ENCODE measurements around the gene OPN3. TPM values are rescaled to one million over a fixed set of nuclear protein-coding genes. Genes with fewer than 3 reads are reported as not detected.

OPN3 gene
- total and polyA plus RNA-seq, 2 donors (not counting 3 experiments of a cell fraction or from before 2014, with no cell fraction given): 16.1 to 23.9 TPM

DNA sequence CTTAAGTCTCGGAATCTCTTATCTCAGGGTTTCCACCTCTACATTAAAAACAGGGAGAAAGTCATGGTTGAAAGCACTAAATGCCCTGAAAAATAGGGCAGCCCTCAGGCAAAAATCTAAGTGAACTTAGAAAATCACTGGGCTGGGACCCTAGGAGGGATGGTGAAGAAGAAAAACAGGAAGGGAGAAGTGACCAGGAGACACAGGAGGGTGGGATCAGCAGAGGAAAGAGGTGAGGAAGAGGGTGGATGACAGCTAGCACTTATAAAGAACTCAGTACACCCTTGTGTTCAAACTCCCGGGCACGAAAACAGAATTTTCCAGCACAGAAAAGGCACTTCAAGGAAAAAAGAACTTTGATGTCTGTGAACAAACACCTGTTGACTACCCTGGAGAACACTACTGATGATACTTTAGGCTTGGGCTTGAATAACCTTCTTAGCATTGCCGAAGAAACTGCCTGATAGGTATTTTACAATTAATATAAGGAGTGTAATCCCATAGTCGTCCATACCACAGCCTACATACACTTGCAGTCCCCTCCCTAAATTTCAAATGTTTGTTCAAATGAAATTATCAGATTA lies 2.0 kb downstream of the OPN3 start:
- TF ChIP-seq JUN (IDR thresholded peaks at IDR 0.05; ENCODE audit: borderline replicate concordance, insufficient read depth, insufficient read length, low read depth) (no peak), MYC (IDR thresholded peaks at IDR 0.05; ENCODE audit: low read depth, low read length) (no peak), EZH2 (IDR thresholded peaks at IDR 0.05; ENCODE audit: borderline replicate concordance, low read depth, low read length, severe bottlenecking) (no peak)
- TF ChIP-seq, protein P1, sequence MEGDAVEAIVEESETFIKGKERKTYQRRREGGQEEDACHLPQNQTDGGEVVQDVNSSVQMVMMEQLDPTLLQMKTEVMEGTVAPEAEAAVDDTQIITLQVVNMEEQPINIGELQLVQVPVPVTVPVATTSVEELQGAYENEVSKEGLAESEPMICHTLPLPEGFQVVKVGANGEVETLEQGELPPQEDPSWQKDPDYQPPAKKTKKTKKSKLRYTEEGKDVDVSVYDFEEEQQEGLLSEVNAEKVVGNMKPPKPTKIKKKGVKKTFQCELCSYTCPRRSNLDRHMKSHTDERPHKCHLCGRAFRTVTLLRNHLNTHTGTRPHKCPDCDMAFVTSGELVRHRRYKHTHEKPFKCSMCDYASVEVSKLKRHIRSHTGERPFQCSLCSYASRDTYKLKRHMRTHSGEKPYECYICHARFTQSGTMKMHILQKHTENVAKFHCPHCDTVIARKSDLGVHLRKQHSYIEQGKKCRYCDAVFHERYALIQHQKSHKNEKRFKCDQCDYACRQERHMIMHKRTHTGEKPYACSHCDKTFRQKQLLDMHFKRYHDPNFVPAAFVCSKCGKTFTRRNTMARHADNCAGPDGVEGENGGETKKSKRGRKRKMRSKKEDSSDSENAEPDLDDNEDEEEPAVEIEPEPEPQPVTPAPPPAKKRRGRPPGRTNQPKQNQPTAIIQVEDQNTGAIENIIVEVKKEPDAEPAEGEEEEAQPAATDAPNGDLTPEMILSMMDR (IDR thresholded peaks at IDR 0.05; ENCODE audit: extremely low read depth in 1 of 2, insufficient read depth in 1 of 2, low read depth in 1 of 2, low read length in 2 of 2): no peak
- no peak for DNase-seq (ENCODE audit: low read depth, low spot score)
- Histone ChIP-seq H3K27me3 (ENCODE audit: control insufficient read depth in 2 of 2, insufficient read depth in 2 of 2, low read length in 2 of 2) (no peaks in the 10 kb centered on the region), H3K9me1 (replicated peaks; ENCODE audit: control insufficient read depth, extremely low read depth, insufficient read depth, low read length) (no peaks in the 10 kb centered on the region), H4K20me1 (replicated peaks; ENCODE audit: control insufficient read depth, extremely low read depth, insufficient read depth, low read length) (peaks cover 4% of the 10 kb centered on the region), H2AFZ (ENCODE audit: low read depth, low read length) (no peak overlapping the region), H3K9me3 (replicated peaks; ENCODE audit: control insufficient read depth, insufficient read depth, low read length) (no peaks in the 10 kb centered on the region), H3K36me3 (ENCODE audit: control insufficient read depth in 2 of 2, extremely low read depth in 1 of 2, insufficient read depth in 2 of 2, low read length in 2 of 2) (peaks cover 2 to 5% of the 10 kb centered on the region in 2 experiments), H3K79me2 (ENCODE audit: control insufficient read depth, insufficient read depth, low read length) (peaks cover 58% of the 10 kb centered on the region), H3K27ac (ENCODE audit: insufficient read depth, low read depth, low read length) (no peak overlapping the region), H3K9ac (replicated peaks; ENCODE audit: extremely low read depth, insufficient read depth, low read length) (no peak overlapping the region), H3K4me2 (ENCODE audit: insufficient read depth, low read length) (peak overlapping the region; percentile 77), H3K4me3 (replicated peaks in 1 of 3; ENCODE audit: insufficient read depth in 1 of 3, low read depth in 1 of 3, low read length in 3 of 3) (peak overlapping the region in 1 of 3 experiments; percentile 90), H3K4me1 (ENCODE audit: control insufficient read depth, extremely low read depth, insufficient read depth, low read length) (peaks cover 33% of the 10 kb centered on the region)
- CTCF ChIA-PET: interaction anchor here (1.2 to 3.1 kb wide), 3 partner anchors 11 to 27 kb away, joined by 8 to 15 read pairs (median 12); no protein-coding TSS in a partner anchor
- intact Hi-C loops (cut with micrococcal nuclease): loop anchor here (10.0 kb wide), 1 partner anchor 283 kb away; the partner anchor contains the start of gene RGS7
- dilution Hi-C loops (cut with MboI; ENCODE audit: extremely low pct_ligation_motif_present, low sequenced_read_pairs): no loop called here
- no TSS peak for BruUV-seq (replicated peaks)
- FAIRE-seq: no peak
- POLR2A ChIA-PET: no interaction called here

DNA sequence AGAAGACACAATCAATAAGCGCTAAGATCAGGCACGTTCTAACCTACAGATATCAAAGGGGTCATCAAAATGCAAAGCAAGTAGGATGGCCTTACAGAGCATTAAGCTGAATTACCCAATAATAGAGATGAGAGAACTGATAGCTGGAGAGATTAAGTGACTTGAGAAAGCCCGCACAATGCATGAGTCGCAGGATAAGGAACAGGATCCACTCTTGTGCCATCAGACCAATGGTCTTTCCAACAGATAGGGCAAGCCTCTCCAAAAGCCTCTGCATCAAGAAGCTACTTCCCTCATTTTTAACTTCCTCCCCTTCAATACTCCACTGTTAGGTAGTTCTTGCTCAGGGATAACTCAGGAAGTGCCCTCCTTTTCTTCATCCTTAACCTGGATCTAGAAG lies 2.6 kb downstream of the OPN3 start:
- H3K27ac ChIP-seq (ENCODE audit: insufficient read depth, low read depth, low read length): no peak overlapping the region
- peaks cover 2 to 5% of the 10 kb centered on the region in 2 experiments for H3K36me3 ChIP-seq (ENCODE audit: control insufficient read depth in 2 of 2, extremely low read depth in 1 of 2, insufficient read depth in 2 of 2, low read length in 2 of 2)
- intact Hi-C loops (cut with micrococcal nuclease): loop anchor here (10.0 kb wide), 1 partner anchor 283 kb away; the partner anchor contains the start of gene RGS7
- peaks cover 58% of the 10 kb centered on the region for H3K79me2 ChIP-seq (ENCODE audit: control insufficient read depth, insufficient read depth, low read length)
- H4K20me1 ChIP-seq (replicated peaks; ENCODE audit: control insufficient read depth, extremely low read depth, insufficient read depth, low read length): peaks cover 4% of the 10 kb centered on the region
- H3K9me3 ChIP-seq (replicated peaks; ENCODE audit: control insufficient read depth, insufficient read depth, low read length): no peaks in the 10 kb centered on the region
- no peak for DNase-seq (ENCODE audit: low read depth, low spot score)
- peak overlapping the region in 1 of 3 experiments; percentile 7 for H3K4me3 ChIP-seq (replicated peaks in 1 of 3; ENCODE audit: insufficient read depth in 1 of 3, low read depth in 1 of 3, low read length in 3 of 3)
- no peaks in the 10 kb centered on the region for H3K9me1 ChIP-seq (replicated peaks; ENCODE audit: control insufficient read depth, extremely low read depth, insufficient read depth, low read length)
- no peak for FAIRE-seq
- no peaks in the 10 kb centered on the region for H3K27me3 ChIP-seq (ENCODE audit: control insufficient read depth in 2 of 2, insufficient read depth in 2 of 2, low read length in 2 of 2)
- POLR2A ChIA-PET: no interaction called here
- H2AFZ ChIP-seq (ENCODE audit: low read depth, low read length): no peak overlapping the region
- peak overlapping the region; percentile 77 for H3K4me2 ChIP-seq (ENCODE audit: insufficient read depth, low read length)
- dilution Hi-C loops (cut with MboI; ENCODE audit: extremely low pct_ligation_motif_present, low sequenced_read_pairs): no loop called here
- TF ChIP-seq, protein P1 (IDR thresholded peaks at IDR 0.05; ENCODE audit: extremely low read depth in 1 of 2, insufficient read depth in 1 of 2, low read depth in 1 of 2, low read length in 2 of 2): no peak
- TF ChIP-seq EZH2 (IDR thresholded peaks at IDR 0.05; ENCODE audit: borderline replicate concordance, low read depth, low read length, severe bottlenecking) (no peak), GATA2 (IDR thresholded peaks at IDR 0.05; ENCODE audit: insufficient read depth, insufficient read length, low read depth, low read length) (peak; percentile 67)
- CTCF ChIA-PET: interaction anchor here (1.3 to 3.1 kb wide), 3 partner anchors 11 to 27 kb away, joined by 3 to 15 read pairs (median 12); no protein-coding TSS in a partner anchor
- H3K4me1 ChIP-seq (ENCODE audit: control insufficient read depth, extremely low read depth, insufficient read depth, low read length): peaks cover 33% of the 10 kb centered on the region
- H3K9ac ChIP-seq (replicated peaks; ENCODE audit: extremely low read depth, insufficient read depth, low read length): no peak overlapping the region
- no TSS peak for BruUV-seq (replicated peaks)
